Neural progenitor cell (in vitro differentiated cells): Measurements from ENCODE around the gene STRADA. TPM values are rescaled to one million over a fixed set of nuclear protein-coding genes. Genes with fewer than 3 reads are reported as not detected.

ENCODE experiments used
- DNase-seq: peaks from one replicate; pipeline ENCODE4 v3.0.0-alpha.2; 2016; ENCODE audit warnings: low spot score
- H2AFZ ChIP-seq: fragments of 200-600 bp; sonication (generic); replicated peaks from 2 replicates; pipeline ENCODE4 v1.6.1; 2016; ENCODE audit warnings: antibody characterized with exemption
- H3F3A ChIP-seq: fragments of 200-600 bp; sonication (generic); 2 replicates; pipeline ENCODE4 v1.6.1; 2016; ENCODE audit warnings: antibody characterized with exemption, low read depth
- H3K27ac ChIP-seq: fragments of 200-600 bp; sonication (generic); 2 replicates; pipeline ENCODE4 v1.5.1; 2016; ENCODE audit warnings: mild to moderate bottlenecking
- H3K27me3 ChIP-seq: fragments of 200-600 bp; sonication (generic); 2 replicates; pipeline ENCODE4 v1.6.1; 2016; ENCODE audit warnings: mild to moderate bottlenecking, moderate library complexity
- H3K36me3 ChIP-seq: fragments of 200-600 bp; sonication (generic); 2 replicates; pipeline ENCODE4 v1.5.1; 2016
- H3K4me1 ChIP-seq: fragments of 200-600 bp; sonication (generic); 2 replicates; pipeline ENCODE4 v1.6.1; 2016; ENCODE audit warnings: mixed run types
- H3K4me2 ChIP-seq: fragments of 200-600 bp; sonication (generic); 2 replicates; pipeline ENCODE4 v1.6.1; 2016
- H3K4me3 ChIP-seq: fragments of 200-600 bp; sonication (generic); 2 replicates; pipeline ENCODE4 v1.5.1; 2016
- H3K79me2 ChIP-seq: fragments of 200-600 bp; sonication (generic); 2 replicates; pipeline ENCODE4 v1.6.1; 2016; ENCODE audit warnings: low read depth
- H3K9ac ChIP-seq: fragments of 200-600 bp; sonication (generic); 2 replicates; pipeline ENCODE4 v1.6.1; 2016
- H3K9me3 ChIP-seq: fragments of 200-600 bp; sonication (generic); 2 replicates; pipeline ENCODE4 v1.5.1; 2016; ENCODE audit warnings: low read depth
- H4K20me1 ChIP-seq: fragments of 200-600 bp; sonication (generic); 2 replicates; pipeline ENCODE4 v1.6.1; 2016; ENCODE audit warnings: low read depth
- H3K27ac Mint-ChIP-seq: 3 replicates; pipeline ENCODE4 v1.8.0; 2021; ENCODE audit warnings: mixed read lengths
- H3K27me3 Mint-ChIP-seq: 2 replicates; pipeline ENCODE4 v1.8.0; 2022; ENCODE audit warnings: low read depth, mild to moderate bottlenecking, inconsistent platforms, moderate library complexity, mixed read lengths; ENCODE audit not compliant: insufficient read depth
- H3K36me3 Mint-ChIP-seq: 3 replicates; pipeline ENCODE4 v1.8.0; 2021; ENCODE audit warnings: mixed read lengths
- H3K4me1 Mint-ChIP-seq: 3 replicates; pipeline ENCODE4 v1.8.0; 2021; ENCODE audit warnings: mixed read lengths
- H3K4me3 Mint-ChIP-seq: 3 replicates; pipeline ENCODE4 v1.8.0; 2021; ENCODE audit warnings: mild to moderate bottlenecking, moderate library complexity, mixed read lengths
- H3K9me3 Mint-ChIP-seq: 3 replicates; pipeline ENCODE4 v1.8.0; 2020; ENCODE audit warnings: mixed read lengths
- EZH2 ChIP-seq: fragments of 200-600 bp; sonication (generic); IDR thresholded peaks from 2 replicates; pipeline ENCODE4 v1.6.1; 2017; ENCODE audit warnings: antibody characterized with exemption, mild to moderate bottlenecking, moderate library complexity
- EZH2phosphoT487 ChIP-seq: fragments of 200-600 bp; sonication (generic); IDR thresholded peaks from 2 replicates; pipeline ENCODE4 v1.6.1; 2017; ENCODE audit warnings: antibody characterized with exemption
- total RNA-seq: library from RNA; depleted of rRNA; stranded (reverse); fragments of >200 nt; gene quantifications from 2 replicates; pipeline ENCODE4 v1.2.3, GENCODE V29; 2015; ENCODE audit warnings: low replicate concordance
- TF ChIP-seq, protein P1 (sequence below): fragments of 200-600 bp; sonication (generic); IDR thresholded peaks from 2 replicates; pipeline ENCODE4 v1.5.1; 2017; ENCODE audit warnings: antibody characterized with exemption, mild to moderate bottlenecking

Gene STRADA
- total RNA-seq, 1 donor from 2014 or later: 69.6 TPM

DNA sequence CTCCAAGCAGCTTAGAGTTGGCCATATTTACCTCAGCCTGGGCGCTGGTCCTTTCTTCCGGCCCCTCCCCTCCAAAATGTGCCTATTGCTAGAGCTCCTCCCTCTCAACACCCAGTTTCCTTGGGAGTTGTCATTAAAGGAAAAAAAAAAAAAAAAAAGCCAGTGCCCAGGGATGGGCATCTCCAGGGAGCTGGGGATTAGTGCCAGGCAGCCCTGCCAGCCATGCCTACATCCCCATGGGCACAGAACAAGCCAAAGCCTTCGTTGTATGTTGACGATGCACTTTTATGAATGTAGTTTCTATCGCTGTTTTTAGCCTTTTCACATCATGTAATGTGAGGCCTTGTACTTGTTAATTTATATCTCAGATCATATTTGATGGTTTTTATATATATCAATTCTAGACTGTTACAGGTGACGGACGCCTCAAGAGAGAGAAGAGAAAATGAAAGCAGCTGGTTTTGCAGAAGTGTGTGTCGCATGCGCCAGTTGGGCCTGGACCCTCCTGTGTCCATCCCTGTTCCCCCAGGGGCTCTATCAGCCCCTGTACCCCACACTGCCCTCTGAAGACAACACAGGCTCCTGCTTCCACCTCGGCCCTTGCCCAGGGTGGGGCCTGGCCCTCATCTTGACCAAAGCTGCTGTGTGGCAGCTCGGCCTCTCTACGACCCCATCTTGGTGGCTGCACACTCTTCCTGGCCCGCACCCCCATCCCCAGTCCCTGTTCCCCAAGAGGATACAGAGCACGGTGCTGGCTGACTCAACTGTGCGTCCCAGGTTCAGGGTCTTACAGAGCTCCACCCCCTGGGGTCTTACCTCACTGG, 46.4 kb downstream of the STRADA start:
- Histone ChIP-seq H2AFZ (no peak overlapping the region), H3K27me3 (no peaks in the 10 kb centered on the region), H3K27ac (no peak overlapping the region), H3F3A (peaks cover 40% of the 10 kb centered on the region), H3K79me2 (no peaks in the 10 kb centered on the region), H3K36me3 (no peaks in the 10 kb centered on the region), H4K20me1 (peaks cover 57% of the 10 kb centered on the region), H3K4me3 (no peak overlapping the region), H3K4me2 (no peak overlapping the region), H3K9me3 (no peaks in the 10 kb centered on the region), H3K4me1 (peaks cover 16% of the 10 kb centered on the region), H3K9ac (no peak overlapping the region)
- Mint-ChIP-seq H3K27me3 (peaks cover 12% of the 10 kb centered on the region), H3K9me3 (no peaks in the 10 kb centered on the region), H3K4me3 (no peak overlapping the region), H3K36me3 (peaks cover 6% of the 10 kb centered on the region), H3K27ac (no peak overlapping the region), H3K4me1 (peaks cover 6% of the 10 kb centered on the region)
- TF ChIP-seq, protein P1, sequence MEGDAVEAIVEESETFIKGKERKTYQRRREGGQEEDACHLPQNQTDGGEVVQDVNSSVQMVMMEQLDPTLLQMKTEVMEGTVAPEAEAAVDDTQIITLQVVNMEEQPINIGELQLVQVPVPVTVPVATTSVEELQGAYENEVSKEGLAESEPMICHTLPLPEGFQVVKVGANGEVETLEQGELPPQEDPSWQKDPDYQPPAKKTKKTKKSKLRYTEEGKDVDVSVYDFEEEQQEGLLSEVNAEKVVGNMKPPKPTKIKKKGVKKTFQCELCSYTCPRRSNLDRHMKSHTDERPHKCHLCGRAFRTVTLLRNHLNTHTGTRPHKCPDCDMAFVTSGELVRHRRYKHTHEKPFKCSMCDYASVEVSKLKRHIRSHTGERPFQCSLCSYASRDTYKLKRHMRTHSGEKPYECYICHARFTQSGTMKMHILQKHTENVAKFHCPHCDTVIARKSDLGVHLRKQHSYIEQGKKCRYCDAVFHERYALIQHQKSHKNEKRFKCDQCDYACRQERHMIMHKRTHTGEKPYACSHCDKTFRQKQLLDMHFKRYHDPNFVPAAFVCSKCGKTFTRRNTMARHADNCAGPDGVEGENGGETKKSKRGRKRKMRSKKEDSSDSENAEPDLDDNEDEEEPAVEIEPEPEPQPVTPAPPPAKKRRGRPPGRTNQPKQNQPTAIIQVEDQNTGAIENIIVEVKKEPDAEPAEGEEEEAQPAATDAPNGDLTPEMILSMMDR: no peak
- TF ChIP-seq EZH2phosphoT487: no peak
- no peak for TF ChIP-seq EZH2
- DNase-seq: no peak

GRCh38 chr17:63694229-63694949, 47.2 kb downstream of the STRADA start:
- Histone ChIP-seq H3K27ac (no peak overlapping the region), H3K36me3 (no peaks in the 10 kb centered on the region), H2AFZ (no peak overlapping the region), H3K79me2 (no peaks in the 10 kb centered on the region), H3K9me3 (no peaks in the 10 kb centered on the region), H3K27me3 (no peaks in the 10 kb centered on the region), H3K4me1 (peaks cover 16% of the 10 kb centered on the region), H3K4me2 (no peak overlapping the region), H3F3A (peaks cover 39% of the 10 kb centered on the region), H3K9ac (no peak overlapping the region), H4K20me1 (peaks cover 57% of the 10 kb centered on the region), H3K4me3 (no peak overlapping the region)
- H3K4me3 Mint-ChIP-seq: no peak overlapping the region
- H3K4me1 Mint-ChIP-seq: peaks cover 6% of the 10 kb centered on the region
- peak; percentile 31 for DNase-seq
- no peaks in the 10 kb centered on the region for H3K9me3 Mint-ChIP-seq
- no peak overlapping the region for H3K27ac Mint-ChIP-seq
- TF ChIP-seq EZH2phosphoT487 (no peak), EZH2 (no peak)
- TF ChIP-seq, protein P1: no peak
- peaks cover 12% of the 10 kb centered on the region for H3K27me3 Mint-ChIP-seq
- H3K36me3 Mint-ChIP-seq: peaks cover 9% of the 10 kb centered on the region

- H3K27me3 Mint-ChIP-seq: peaks cover 12% of the 10 kb centered on the region
- no peaks in the 10 kb centered on the region for H3K36me3 ChIP-seq
- H3K9ac ChIP-seq: no peak overlapping the region
- no peak for DNase-seq
- H4K20me1 ChIP-seq: peaks cover 48% of the 10 kb centered on the region
- H3K9me3 ChIP-seq: no peaks in the 10 kb centered on the region
- peaks cover 9% of the 10 kb centered on the region for H3K36me3 Mint-ChIP-seq
- H3K27me3 ChIP-seq: no peaks in the 10 kb centered on the region
- peaks cover 7% of the 10 kb centered on the region for H3K4me1 ChIP-seq
- H2AFZ ChIP-seq: no peak overlapping the region
- peaks cover 6% of the 10 kb centered on the region for H3K4me1 Mint-ChIP-seq
- H3K4me3 ChIP-seq: no peak overlapping the region
- H3K9me3 Mint-ChIP-seq: no peaks in the 10 kb centered on the region
- no peak overlapping the region for H3K4me3 Mint-ChIP-seq
- H3K27ac Mint-ChIP-seq: no peak overlapping the region
- H3F3A ChIP-seq: peaks cover 30% of the 10 kb centered on the region
- H3K27ac ChIP-seq: no peak overlapping the region
- H3K4me2 ChIP-seq: no peak overlapping the region
- H3K79me2 ChIP-seq: no peaks in the 10 kb centered on the region
- TF ChIP-seq EZH2phosphoT487: no peak
- no peak for TF ChIP-seq EZH2
- TF ChIP-seq, protein P1: no peak
These were observed 48.0 kb downstream of the STRADA start for GRCh38 chr17:63693411-63694113.
